ENCODE data around the gene HOXD8.

HOXD8 gene

GRCh38 chr2:176128982-176129796 lies at the start of gene HOXD8:
Gene HOXD8, plus strand, starts transcription at chr2:176129705. Its CDS starts 662 bp downstream, at chr2:176130367.
- DNase-seq = peak; percentile 64

- peak; percentile 74 for DNase-seq
Measured at GRCh38 chr2:176079831-176080539, 49.5 kb upstream of the HOXD8 start.

GRCh38 chr2:176080540-176081375 lies 48.7 kb upstream of the HOXD8 start:
- DNase-seq = no peak

GRCh38 chr2:176081376-176081836 lies 48.1 kb upstream of the HOXD8 start:
- no peak for DNase-seq

- DNase-seq = no peak
Measured at GRCh38 chr2:176081837-176082524, 47.5 kb upstream of the HOXD8 start.

- DNase-seq = no peak
Measured at GRCh38 chr2:176082525-176082823, 47.0 kb upstream of the HOXD8 start.

GRCh38 chr2:176082824-176083751 lies 46.4 kb upstream of the HOXD8 start:
- DNase-seq = no peak

- DNase-seq = no peak
Measured at GRCh38 chr2:176083796-176084261, 45.7 kb upstream of the HOXD8 start, which contains the start of gene EVX2. Gene EVX2, minus strand, starts transcription at chr2:176083962. Its CDS starts 186 bp downstream, at chr2:176083776.

GRCh38 chr2:176084611-176085119 lies 44.8 kb upstream of the HOXD8 start:
- DNase-seq = no peak

GRCh38 chr2:176085120-176085788 lies 44.3 kb upstream of the HOXD8 start:
- no peak for DNase-seq

GRCh38 chr2:176085861-176086771 lies 43.4 kb upstream of the HOXD8 start:
- peak; percentile 45 for DNase-seq

GRCh38 chr2:176087330-176088047 lies 42.0 kb upstream of the HOXD8 start:
- no peak for DNase-seq

GRCh38 chr2:176088048-176088936 lies 41.2 kb upstream of the HOXD8 start:
- DNase-seq = peak; percentile 54

GRCh38 chr2:176088937-176089842 lies 40.3 kb upstream of the HOXD8 start:
- DNase-seq = no peak

GRCh38 chr2:176089843-176090395 lies 39.6 kb upstream of the HOXD8 start:
- DNase-seq = no peak

GRCh38 chr2:176090862-176091261 lies 38.6 kb upstream of the HOXD8 start:
- DNase-seq = no peak

Data from COR-L47 (cell line).